Measurements from ENCODE around the gene SLC2A1.

SLC2A1 gene

GRCh38 chr1:42968654-42969053, 10.0 kb upstream of the SLC2A1 start:
- no peak overlapping the region for H3K4me3 ChIP-seq (ENCODE audit: low read depth, low read length)
- no peak for DNase-seq (ENCODE audit: low read depth)
- in situ Hi-C loops (cut with HindIII; ENCODE audit: low sequenced_read_pairs): no loop called here
- TF ChIP-seq CTCF (IDR thresholded peaks at IDR 0.05; ENCODE audit: low read depth, low read length, missing control alignments): no peak

GRCh38 chr1:42966688-42967612, 8.3 kb upstream of the SLC2A1 start:
- peak; percentile 94 for DNase-seq (ENCODE audit: low read depth)
- no peak overlapping the region for H3K4me3 ChIP-seq (ENCODE audit: low read depth, low read length)
- no peak for TF ChIP-seq CTCF (IDR thresholded peaks at IDR 0.05; ENCODE audit: low read depth, low read length, missing control alignments)
- in situ Hi-C loops (cut with HindIII; ENCODE audit: low sequenced_read_pairs): no loop called here

- TF ChIP-seq CTCF (IDR thresholded peaks at IDR 0.05; ENCODE audit: low read depth, low read length, missing control alignments): no peak
- no peak overlapping the region for H3K4me3 ChIP-seq (ENCODE audit: low read depth, low read length)
- no peak for DNase-seq (ENCODE audit: low read depth)
- in situ Hi-C loops (cut with HindIII; ENCODE audit: low sequenced_read_pairs): no loop called here
Observed at GRCh38 chr1:42965378-42965777, 6.7 kb upstream of the SLC2A1 start.

- no peak for TF ChIP-seq CTCF (IDR thresholded peaks at IDR 0.05; ENCODE audit: low read depth, low read length, missing control alignments)
- DNase-seq (ENCODE audit: low read depth): no peak
- in situ Hi-C loops (cut with HindIII; ENCODE audit: low sequenced_read_pairs): no loop called here
- H3K4me3 ChIP-seq (ENCODE audit: low read depth, low read length): no peak overlapping the region
Observed at GRCh38 chr1:42964044-42964812, 5.6 kb upstream of the SLC2A1 start.

GRCh38 chr1:42963378-42964043, 4.8 kb upstream of the SLC2A1 start:
- TF ChIP-seq CTCF (IDR thresholded peaks at IDR 0.05; ENCODE audit: low read depth, low read length, missing control alignments): no peak
- no peak overlapping the region for H3K4me3 ChIP-seq (ENCODE audit: low read depth, low read length)
- DNase-seq (ENCODE audit: low read depth): no peak
- in situ Hi-C loops (cut with HindIII; ENCODE audit: low sequenced_read_pairs): no loop called here

GRCh38 chr1:42962641-42963377, 4.1 kb upstream of the SLC2A1 start:
- TF ChIP-seq CTCF (IDR thresholded peaks at IDR 0.05; ENCODE audit: low read depth, low read length, missing control alignments): no peak
- no peak overlapping the region for H3K4me3 ChIP-seq (ENCODE audit: low read depth, low read length)
- DNase-seq (ENCODE audit: low read depth): no peak
- in situ Hi-C loops (cut with HindIII; ENCODE audit: low sequenced_read_pairs): no loop called here

Measured in astrocyte of the cerebellum (primary cell).